H1 (cell line): ENCODE measurements around the gene ACTL7A.

Source experiments
- CTCF ChIP-seq, 3 experiments: IDR thresholded peaks; 1 replicate in 2 of 3; 2 replicates in 1 of 3; pipeline versions ENCODE4 v1.5.1 to v1.6.1; 2011; ENCODE audit warnings: low read length in 3 of 3, mild to moderate bottlenecking in 3 of 3, inconsistent platforms in 2 of 3, low read depth in 1 of 3, moderate library complexity in 1 of 3; ENCODE audit not compliant: insufficient read depth in 1 of 3; ENCODE audit errors: control extremely low read depth in 1 of 3
- EZH2 ChIP-seq: fragments of 200-600 bp; sonication (generic); IDR thresholded peaks from 2 replicates; pipeline ENCODE4 v1.7.1; 2012; ENCODE audit warnings: low read depth, mild to moderate bottlenecking, moderate library complexity, low read length, inconsistent platforms; ENCODE audit not compliant: severe bottlenecking
- MAX ChIP-seq: IDR thresholded peaks from 2 replicates; pipeline ENCODE4 v1.6.1; 2012; ENCODE audit warnings: inconsistent platforms
- NRF1 ChIP-seq: IDR thresholded peaks from 2 replicates; pipeline ENCODE4 v1.6.1; 2011; ENCODE audit warnings: mild to moderate bottlenecking, low read depth, low read length, improper control_type of control experiment
- POLR2A ChIP-seq, 2 experiments: IDR thresholded peaks; 1 replicate in 1 of 2; 2 replicates in 1 of 2; pipeline ENCODE4 v1.6.1; 2011; ENCODE audit warnings: low read depth in 2 of 2, low read length in 2 of 2, mild to moderate bottlenecking in 2 of 2; ENCODE audit errors: control extremely low read depth in 1 of 2
- POLR2AphosphoS5 ChIP-seq: IDR thresholded peaks from 2 replicates; pipeline ENCODE4 v1.6.1; 2011; ENCODE audit warnings: low read depth, low read length
- SP4 ChIP-seq: IDR thresholded peaks from 2 replicates; pipeline ENCODE4 v1.6.1; 2012; ENCODE audit warnings: low read length, inconsistent platforms
- TAF7 ChIP-seq: optimal IDR thresholded peaks from 2 replicates; pipeline ENCODE3; 2011; ENCODE audit warnings: low read depth, mild to moderate bottlenecking, inconsistent platforms, low read length, moderate library complexity, borderline replicate concordance
- YY1 ChIP-seq: IDR thresholded peaks from 2 replicates; pipeline ENCODE4 v1.6.1; 2011; ENCODE audit warnings: low read depth, mild to moderate bottlenecking, low read length

- TF ChIP-seq POLR2A (IDR thresholded peaks at IDR 0.05; ENCODE audit: control extremely low read depth in 1 of 2, low read depth in 2 of 2, low read length in 2 of 2) (no peak), TAF7 (no peak), POLR2AphosphoS5 (no peak), CTCF (IDR thresholded peaks at IDR 0.05; ENCODE audit: control extremely low read depth in 1 of 3, insufficient read depth in 1 of 3, low read depth in 1 of 3, low read length in 3 of 3) (no peak), SP4 (no peak), YY1 (no peak), EZH2 (no peak), NRF1 (no peak), MAX (no peak)
These were observed 25.7 kb upstream of the ACTL7A start for GRCh38 chr9:108836319-108836718.
